Ureter (tissue), 1 donor: Measurements from ENCODE around the gene NUDCD3. TPM values are rescaled to one million over a fixed set of nuclear protein-coding genes. Genes with fewer than 3 reads are reported as not detected.
"Not testable (repeated sequence)": the region's sequence is repeated elsewhere in the genome, so short reads cannot be mapped to it uniquely, and the experiment has no call there.

Experiments used
- DNase-seq: peaks from one replicate; pipeline ENCODE4 v3.0.0-alpha.2; 2020; ENCODE audit warnings: low spot score
- total RNA-seq: library from RNA; stranded (reverse); gene quantifications from one replicate; pipeline ENCODE4 v1.2.4, GENCODE V29; 2023
- donor health status: DM: yes; HTN: yes; CAD: no.

NUDCD3 gene
- total RNA-seq, 1 donor from 2014 or later = 131 TPM

GRCh38 chr7:44447874-44448425 is 42.5 kb downstream of the NUDCD3 start:
- no peak for DNase-seq

- DNase-seq = no peak
Measured at GRCh38 chr7:44445986-44446671, 44.3 kb downstream of the NUDCD3 start.

- no peak for DNase-seq
Measured at GRCh38 chr7:44441079-44441478, 49.4 kb downstream of the NUDCD3 start.

GRCh38 chr7:44440577-44441078 is 49.8 kb downstream of the NUDCD3 start:
- no peak for DNase-seq

GRCh38 chr7:44439926-44440325 is 50.5 kb downstream of the NUDCD3 start:
- DNase-seq = no peak

GRCh38 chr7:44438816-44439215 is 51.6 kb downstream of the NUDCD3 start:
- DNase-seq = no peak

GRCh38 chr7:44434201-44434600 is 56.3 kb downstream of the NUDCD3 start:
- no peak for DNase-seq

- no peak for DNase-seq
Measured at GRCh38 chr7:44433255-44434022, 57.0 kb downstream of the NUDCD3 start.

GRCh38 chr7:44432381-44432977 is 58.0 kb downstream of the NUDCD3 start:
- DNase-seq = no peak

GRCh38 chr7:44431091-44431608 is 59.3 kb downstream of the NUDCD3 start:
- no peak for DNase-seq

GRCh38 chr7:44430054-44430453 is 60.4 kb downstream of the NUDCD3 start:
- no peak for DNase-seq

GRCh38 chr7:44424762-44425161 is 65.7 kb downstream of the NUDCD3 start:
- not testable (repeated sequence) for DNase-seq

GRCh38 chr7:44416941-44417340 is 73.5 kb downstream of the NUDCD3 start:
- DNase-seq = no peak

GRCh38 chr7:44415510-44415909 is 74.9 kb downstream of the NUDCD3 start:
- no peak for DNase-seq

GRCh38 chr7:44415047-44415446 is 75.4 kb downstream of the NUDCD3 start:
- no peak for DNase-seq

- DNase-seq = no peak
Measured at GRCh38 chr7:44411306-44411705, 79.2 kb downstream of the NUDCD3 start.

- no peak for DNase-seq
Measured at GRCh38 chr7:44408596-44408995, 81.9 kb downstream of the NUDCD3 start.

GRCh38 chr7:44403775-44404174 is 86.7 kb downstream of the NUDCD3 start:
- DNase-seq = no peak

GRCh38 chr7:44403176-44403759 is 87.2 kb downstream of the NUDCD3 start:
- DNase-seq = no peak

GRCh38 chr7:44402401-44403060 is 87.9 kb downstream of the NUDCD3 start:
- no peak for DNase-seq

- no peak for DNase-seq
Measured at GRCh38 chr7:44401692-44402091, 88.8 kb downstream of the NUDCD3 start.
